ENCODE results near the gene ENTPD2. TPM values are rescaled to one million over a fixed set of nuclear protein-coding genes. Genes with fewer than 3 reads are reported as not detected.

Gene ENTPD2
- total RNA-seq, 1 experiment from 2014 or later, result 8.3 TPM

GRCh38 chr9:137075275-137075775, 21.5 kb upstream of the ENTPD2 start:
- H3K27ac Mint-ChIP-seq, result peak overlapping the region; percentile 86
- peaks cover 36% of the 10 kb centered on the region for H3K27me3 Mint-ChIP-seq (ENCODE audit: low read depth)
- no peak for DNase-seq (ENCODE audit: low spot score)
- ChIA-PET CTCF (interaction anchor here (0.5 to 3.8 kb wide), 6 partner anchors 11 to 261 kb away, joined by 3 to 23 read pairs (median 6); partner anchors contain the start of gene NPDC1), POLR2A (no interaction called here)
- peak; percentile 79; the same call in 1 of the 2 replicates for TF ChIP-seq ESRRA (CRISPR knock-in tag; IDR thresholded peaks at IDR 0.05; ENCODE audit: borderline replicate concordance)
- TF ChIP-seq FOXP4 (CRISPR knock-in tag; IDR thresholded peaks at IDR 0.05), result no peak
- H3K4me3 Mint-ChIP-seq, result peak overlapping the region; percentile 24; the same call in 1 of the 2 replicates
- H3K9me3 Mint-ChIP-seq, result no peaks in the 10 kb centered on the region
- H3K36me3 Mint-ChIP-seq, result no peaks in the 10 kb centered on the region
- ATAC-seq, result no peak
- peaks cover 24% of the 10 kb centered on the region for H3K4me1 Mint-ChIP-seq

GRCh38 chr9:137074657-137075274, 20.9 kb upstream of the ENTPD2 start:
- POLR2A ChIA-PET, result no interaction called here
- no peak for TF ChIP-seq FOXP4 (CRISPR knock-in tag; IDR thresholded peaks at IDR 0.05)
- TF ChIP-seq MXD4 (CRISPR knock-in tag; IDR thresholded peaks at IDR 0.05; ENCODE audit: borderline replicate concordance), result 0 out of 2 replicates have a peak, but pooled peaks have one; percentile 45
- TF ChIP-seq FOXP1 (CRISPR knock-in tag; IDR thresholded peaks at IDR 0.05; ENCODE audit: borderline replicate concordance), result no peak
- no peak for TF ChIP-seq SMAD4 (CRISPR knock-in tag; IDR thresholded peaks at IDR 0.05)
- TF ChIP-seq, protein P1, sequence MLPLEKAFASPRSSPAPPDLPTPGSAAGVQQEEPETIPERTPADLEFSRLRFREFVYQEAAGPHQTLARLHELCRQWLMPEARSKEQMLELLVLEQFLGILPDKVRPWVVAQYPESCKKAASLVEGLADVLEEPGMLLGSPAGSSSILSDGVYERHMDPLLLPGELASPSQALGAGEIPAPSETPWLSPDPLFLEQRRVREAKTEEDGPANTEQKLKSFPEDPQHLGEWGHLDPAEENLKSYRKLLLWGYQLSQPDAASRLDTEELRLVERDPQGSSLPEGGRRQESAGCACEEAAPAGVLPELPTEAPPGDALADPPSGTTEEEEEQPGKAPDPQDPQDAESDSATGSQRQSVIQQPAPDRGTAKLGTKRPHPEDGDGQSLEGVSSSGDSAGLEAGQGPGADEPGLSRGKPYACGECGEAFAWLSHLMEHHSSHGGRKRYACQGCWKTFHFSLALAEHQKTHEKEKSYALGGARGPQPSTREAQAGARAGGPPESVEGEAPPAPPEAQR (CRISPR knock-in tag; IDR thresholded peaks at IDR 0.05), result peak; percentile 81
- TF ChIP-seq SP1 (CRISPR knock-in tag; conservative IDR thresholded peaks at IDR 0.05), result no peak; the same call in 1 of the 2 replicates
- TF ChIP-seq ZNF532 (CRISPR knock-in tag; IDR thresholded peaks at IDR 0.05; ENCODE audit: borderline replicate concordance), result 0 out of 2 replicates have a peak, but pooled peaks have one; percentile 28
- TF ChIP-seq ZNF396 (CRISPR knock-in tag; IDR thresholded peaks at IDR 0.05; ENCODE audit: borderline replicate concordance), result 0 out of 2 replicates have a peak, but pooled peaks have one; percentile 48
- no peak for TF ChIP-seq ELF4 (CRISPR knock-in tag; IDR thresholded peaks at IDR 0.05; ENCODE audit: low read depth)
- TF ChIP-seq, protein P2, sequence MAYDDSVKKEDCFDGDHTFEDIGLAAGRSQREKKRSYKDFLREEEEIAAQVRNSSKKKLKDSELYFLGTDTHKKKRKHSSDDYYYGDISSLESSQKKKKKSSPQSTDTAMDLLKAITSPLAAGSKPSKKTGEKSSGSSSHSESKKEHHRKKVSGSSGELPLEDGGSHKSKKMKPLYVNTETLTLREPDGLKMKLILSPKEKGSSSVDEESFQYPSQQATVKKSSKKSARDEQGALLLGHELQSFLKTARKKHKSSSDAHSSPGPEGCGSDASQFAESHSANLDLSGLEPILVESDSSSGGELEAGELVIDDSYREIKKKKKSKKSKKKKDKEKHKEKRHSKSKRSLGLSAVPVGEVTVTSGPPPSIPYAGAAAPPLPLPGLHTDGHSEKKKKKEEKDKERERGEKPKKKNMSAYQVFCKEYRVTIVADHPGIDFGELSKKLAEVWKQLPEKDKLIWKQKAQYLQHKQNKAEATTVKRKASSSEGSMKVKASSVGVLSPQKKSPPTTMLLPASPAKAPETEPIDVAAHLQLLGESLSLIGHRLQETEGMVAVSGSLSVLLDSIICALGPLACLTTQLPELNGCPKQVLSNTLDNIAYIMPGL (CRISPR knock-in tag; IDR thresholded peaks at IDR 0.05), result no peak
- TF ChIP-seq OVOL2 (CRISPR knock-in tag; IDR thresholded peaks at IDR 0.05; ENCODE audit: borderline replicate concordance), result no peak
- TF ChIP-seq PRRX2 (CRISPR knock-in tag; IDR thresholded peaks at IDR 0.05), result no peak
- no peak for TF ChIP-seq ZNF423 (CRISPR knock-in tag; IDR thresholded peaks at IDR 0.05)
- no peak for TF ChIP-seq ZBTB43 (CRISPR knock-in tag; IDR thresholded peaks at IDR 0.05)
- TF ChIP-seq KAT7 (CRISPR knock-in tag; IDR thresholded peaks at IDR 0.05; ENCODE audit: borderline replicate concordance), result no peak
- ATAC-seq (no peak), DNase-seq (ENCODE audit: low spot score) (peak; percentile 62)
- Mint-ChIP-seq H3K27ac (peak overlapping the region; percentile 96), H3K9me3 (no peaks in the 10 kb centered on the region), H3K27me3 (ENCODE audit: low read depth) (peaks cover 31% of the 10 kb centered on the region), H3K4me3 (no peak overlapping the region; the same call in 1 of the 2 replicates), H3K36me3 (no peaks in the 10 kb centered on the region), H3K4me1 (peaks cover 24% of the 10 kb centered on the region)
- CTCF ChIA-PET, result interaction anchor here (0.5 to 3.8 kb wide), 6 partner anchors 10 to 262 kb away, joined by 3 to 23 read pairs (median 6); partner anchors contain the start of gene NPDC1
